Ovary (tissue), 9 donors: Measurements from ENCODE around the gene IGFBP4. TPM values are rescaled to one million over a fixed set of nuclear protein-coding genes. Genes with fewer than 3 reads are reported as not detected.

Source experiments
- DNase-seq, 5 donors: peaks; one replicate each; pipeline ENCODE4 v3.0.0-alpha.2; 2019 to 2020
- H3K27ac ChIP-seq, 2 donors: fragments of 200-600 bp; one replicate each; pipeline versions ENCODE4 v1.5.1 to v1.8.0; 2019 to 2022
- H3K27me3 ChIP-seq: fragments of 200-600 bp; one replicate; pipeline ENCODE4 v1.8.0; 2022
- H3K36me3 ChIP-seq: fragments of 200-600 bp; sonication (generic); one replicate; pipeline ENCODE4 v1.5.1; 2019
- H3K4me1 ChIP-seq: one replicate; pipeline ENCODE4 v1.8.1; 2013; ENCODE audit warnings: mild to moderate bottlenecking, moderate library complexity; ENCODE audit not compliant: insufficient read depth
- H3K4me3 ChIP-seq: fragments of 200-600 bp; sonication (generic); one replicate; pipeline ENCODE4 v1.5.1; 2017
- H3K9me3 ChIP-seq, 2 donors: fragments of 200-600 bp in 1 of 2; sonication (generic) in 1 of 2; one replicate each; pipeline versions ENCODE4 v1.5.1 to v1.8.1; 2013 to 2019; ENCODE audit warnings: mild to moderate bottlenecking in 1 of 2, moderate library complexity in 1 of 2
- EP300 ChIP-seq: sonication (generic); formaldehyde crosslinking; IDR thresholded peaks from one replicate; pipeline ENCODE4 v1.6.1; 2017; ENCODE audit warnings: antibody characterized with exemption
- POLR2A ChIP-seq: fragments of 450-650 bp; IDR thresholded peaks from one replicate; pipeline ENCODE4 v1.6.1; 2017; ENCODE audit warnings: antibody characterized with exemption, mild to moderate bottlenecking, moderate library complexity
- WGBS, 3 donors: extraction: QIAGEN DNeasy Blood & Tissue Kit in 1 of 3; methylation state at CpG; one replicate each; pipeline versions ENCODE4 v1.1.5 to v1.1.7; 2013 to 2017; 5-methylcytosine and 5-hydroxymethylcytosine counted together
- intact Hi-C, 4 donors: fragments of 100-400 bp; cut with DNase I; formaldehyde crosslinking; loops; one replicate each; pipeline versions ENCODE4 v1.11.0 to v1.15.1; 2022 to 2023
- polyA plus RNA-seq, 2 donors: library from polyadenylated mRNA; stranded (reverse); fragments of 200-250 nt in 1 of 2; fragments of 350-450 nt in 1 of 2; fragmentation: Illumina TruSeq in 1 of 2; extraction: RNeasy Lipid Tissue Mini Kit (QIAGEN cat#74804) in 1 of 2; gene quantifications; one replicate each; pipeline ENCODE4 v1.2.3, GENCODE V29; 2013 to 2014
- total RNA-seq, 7 donors: library from RNA; depleted of rRNA in 2 of 7; stranded (reverse); fragments of >200 nt in 2 of 7; fragmentation: NEBNext Ultra II Directional in 3 of 7; extraction: Animal tissue kit (Norgen Biotek cat#: 25700) in 3 of 7; gene quantifications; one replicate each; pipeline versions ENCODE4 v1.1.0 to v1.2.4, GENCODE V29; 2016 to 2023
- TF ChIP-seq, protein P1 (sequence below), 3 donors: fragments of 450-650 bp in 2 of 3; fragments of 200-600 bp in 1 of 3; IDR thresholded peaks; one replicate each; pipeline versions ENCODE4 v1.5.1 to v1.8.0; 2016 to 2022; ENCODE audit warnings: antibody characterized with exemption in 3 of 3, mild to moderate bottlenecking in 1 of 3
- donor health status: DM: no; HTN: no; CAD: no; lungs with moderate emphysema.
- donor health status: DM: no; HTN: no; CAD: no.
- donor health status: Bipolar disorder and iron deficiency.
- donor health status: DM: yes; HTN: yes; CAD: no.
- donor health status: DM: no; HTN: no; CAD: no.
- donor health status: DM: yes; HTN: yes; CAD: no.

Gene IGFBP4
- total and polyA plus RNA-seq, 9 donors, result 457 to 3,447 (median 1,281) TPM

GRCh38 chr17:40466298-40466971 lies 23.2 kb downstream of the IGFBP4 start:
- peaks cover 23% of the 10 kb centered on the region for H3K4me1 ChIP-seq
- peak in 1 of 5 donors; percentile 28 for DNase-seq
- H3K4me3 ChIP-seq, result no peak overlapping the region
- TF ChIP-seq POLR2A (no peak), EP300 (no peak)
- TF ChIP-seq, protein P1, sequence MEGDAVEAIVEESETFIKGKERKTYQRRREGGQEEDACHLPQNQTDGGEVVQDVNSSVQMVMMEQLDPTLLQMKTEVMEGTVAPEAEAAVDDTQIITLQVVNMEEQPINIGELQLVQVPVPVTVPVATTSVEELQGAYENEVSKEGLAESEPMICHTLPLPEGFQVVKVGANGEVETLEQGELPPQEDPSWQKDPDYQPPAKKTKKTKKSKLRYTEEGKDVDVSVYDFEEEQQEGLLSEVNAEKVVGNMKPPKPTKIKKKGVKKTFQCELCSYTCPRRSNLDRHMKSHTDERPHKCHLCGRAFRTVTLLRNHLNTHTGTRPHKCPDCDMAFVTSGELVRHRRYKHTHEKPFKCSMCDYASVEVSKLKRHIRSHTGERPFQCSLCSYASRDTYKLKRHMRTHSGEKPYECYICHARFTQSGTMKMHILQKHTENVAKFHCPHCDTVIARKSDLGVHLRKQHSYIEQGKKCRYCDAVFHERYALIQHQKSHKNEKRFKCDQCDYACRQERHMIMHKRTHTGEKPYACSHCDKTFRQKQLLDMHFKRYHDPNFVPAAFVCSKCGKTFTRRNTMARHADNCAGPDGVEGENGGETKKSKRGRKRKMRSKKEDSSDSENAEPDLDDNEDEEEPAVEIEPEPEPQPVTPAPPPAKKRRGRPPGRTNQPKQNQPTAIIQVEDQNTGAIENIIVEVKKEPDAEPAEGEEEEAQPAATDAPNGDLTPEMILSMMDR (IDR thresholded peaks at IDR 0.05), result no peak
- H3K36me3 ChIP-seq, result no peaks in the 10 kb centered on the region
- H3K9me3 ChIP-seq, result no peaks in the 10 kb centered on the region
- H3K27me3 ChIP-seq, result no peaks in the 10 kb centered on the region
- no peak overlapping the region for H3K27ac ChIP-seq
- intact Hi-C loops, result no loop called here
- WGBS, 3 donors, result 68 to 81% (median 78%) methylated on average over 11 of the region's 11 CpGs

DNA sequence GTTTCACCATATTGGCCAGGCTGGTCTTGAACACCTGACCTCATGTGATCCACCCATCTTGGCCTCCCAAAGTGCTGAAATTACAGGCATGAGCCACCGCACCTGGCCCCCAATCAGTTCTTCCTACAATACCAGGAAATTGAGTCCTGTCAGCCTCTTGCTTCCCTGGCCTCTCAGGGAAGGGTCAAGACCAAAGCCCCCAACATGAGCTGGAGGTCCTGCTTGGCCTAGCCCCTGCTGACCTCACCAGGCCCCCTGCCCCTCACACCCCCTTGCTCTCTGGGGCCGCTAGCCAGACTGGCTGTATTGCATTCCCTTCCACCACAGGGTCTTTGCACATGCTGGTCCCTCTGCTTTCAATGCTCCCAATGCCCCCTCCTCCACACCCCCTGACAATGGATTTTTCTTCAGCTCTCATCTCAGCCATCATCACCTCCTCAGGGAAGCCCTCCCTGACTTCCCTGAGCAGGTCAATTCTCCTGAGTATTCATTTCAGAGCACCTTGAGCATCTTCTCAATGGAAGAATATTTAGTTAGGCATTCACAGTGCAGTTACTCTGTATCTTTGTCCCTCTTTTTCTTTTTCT lies 24.1 kb downstream of the IGFBP4 start:
- Histone ChIP-seq H3K27ac (no peak overlapping the region), H3K27me3 (no peaks in the 10 kb centered on the region), H3K4me1 (peaks cover 17% of the 10 kb centered on the region), H3K36me3 (no peaks in the 10 kb centered on the region), H3K9me3 (no peaks in the 10 kb centered on the region), H3K4me3 (no peak overlapping the region)
- 90 to 91% (median 91%) methylated on average over 2 of the region's 2 CpGs for WGBS, 3 donors
- TF ChIP-seq, protein P1 (IDR thresholded peaks at IDR 0.05), result no peak
- TF ChIP-seq POLR2A, result no peak
- no peak for TF ChIP-seq EP300
- DNase-seq, result no peak
- intact Hi-C loops, result no loop called here

DNA sequence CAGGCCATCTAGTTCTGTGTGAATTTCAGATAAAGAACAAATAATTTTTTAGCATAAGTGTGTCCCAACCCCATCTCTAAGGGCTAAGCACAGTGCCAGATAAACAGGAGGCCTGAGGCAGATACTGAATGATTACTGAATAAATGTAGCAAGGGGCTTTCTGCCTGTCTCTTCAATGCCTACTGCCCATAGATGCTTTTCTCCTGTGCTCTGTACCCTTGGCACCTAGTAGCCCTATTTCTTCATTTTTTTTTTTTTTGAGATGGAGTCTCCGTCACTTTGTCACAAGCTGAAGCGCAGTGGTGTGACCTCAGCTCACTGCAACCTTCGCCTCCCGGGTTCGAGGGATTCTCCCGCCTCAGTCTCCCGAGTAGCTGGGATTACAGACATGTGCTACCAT lies 25.3 kb downstream of the IGFBP4 start:
- no peak for DNase-seq
- TF ChIP-seq EP300 (no peak), POLR2A (no peak)
- TF ChIP-seq, protein P1 (IDR thresholded peaks at IDR 0.05), result no peak
- WGBS, 3 donors, result 97 to 99% (median 97%) methylated on average over 7 of the region's 7 CpGs
- Histone ChIP-seq H3K4me3 (no peak overlapping the region), H3K27me3 (no peaks in the 10 kb centered on the region), H3K27ac (no peak overlapping the region), H3K4me1 (peaks cover 12% of the 10 kb centered on the region), H3K9me3 (no peaks in the 10 kb centered on the region), H3K36me3 (no peaks in the 10 kb centered on the region)
- intact Hi-C loops, result no loop called here

DNA sequence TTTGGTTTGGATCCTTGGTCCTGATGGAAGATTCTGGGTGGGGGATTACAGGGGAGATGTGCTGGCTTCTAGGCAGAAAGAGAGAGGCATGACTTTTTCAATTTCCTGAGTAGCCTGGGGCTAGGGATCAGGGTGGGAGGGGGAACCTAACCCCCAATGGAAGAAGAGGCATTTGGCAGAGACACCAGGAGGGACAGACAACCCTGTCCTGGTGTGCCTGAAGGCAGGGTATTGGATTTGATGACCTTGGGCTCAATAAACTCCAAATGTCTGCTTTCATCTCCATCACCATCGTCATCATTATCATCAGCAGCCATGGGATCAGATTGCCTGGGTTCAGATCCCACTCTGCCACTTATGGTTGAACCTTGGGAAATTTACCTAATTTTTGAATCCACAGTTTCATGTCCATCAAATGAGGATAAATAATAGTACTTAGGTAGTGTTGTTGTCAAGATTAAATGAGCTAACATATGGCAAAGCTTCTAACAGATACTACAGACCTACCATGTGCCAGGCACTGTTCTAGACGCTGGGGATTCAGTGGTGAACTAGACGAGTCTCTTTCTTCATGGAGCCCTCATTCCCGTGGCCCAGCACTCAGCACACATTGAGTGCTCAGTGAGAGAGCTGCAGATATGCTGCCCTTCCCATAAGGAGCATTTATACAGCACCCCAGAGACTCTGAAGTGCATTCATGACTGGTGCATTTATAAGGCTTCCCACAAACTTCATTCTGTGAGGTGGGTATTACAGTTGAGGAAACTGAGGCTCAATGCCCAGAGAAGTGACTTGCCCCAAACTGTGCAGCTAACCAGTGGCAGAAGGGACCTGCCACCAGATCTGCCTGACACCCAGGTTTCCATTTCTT lies 26.8 kb downstream of the IGFBP4 start:
- H3K27me3 ChIP-seq, result no peaks in the 10 kb centered on the region
- intact Hi-C loops, result loop anchor here in 1 of 4 donors (5.0 kb wide), 1 partner anchor 87 kb away; no protein-coding TSS in a partner anchor
- TF ChIP-seq EP300 (no peak), POLR2A (no peak)
- TF ChIP-seq, protein P1 (IDR thresholded peaks at IDR 0.05), result no peak
- no peak overlapping the region for H3K4me3 ChIP-seq
- WGBS, 3 donors, result 78 to 89% (median 84%) methylated on average over 4 of the region's 4 CpGs
- H3K4me1 ChIP-seq, result peaks cover 14% of the 10 kb centered on the region
- DNase-seq, result no peak
- no peaks in the 10 kb centered on the region for H3K9me3 ChIP-seq
- no peak overlapping the region for H3K27ac ChIP-seq
- no peaks in the 10 kb centered on the region for H3K36me3 ChIP-seq
